ENCODE measurements around the gene SDK1.

SDK1 gene

GRCh38 chr7:4265066-4265465, 964.0 kb downstream of the SDK1 start:
- DNase-seq (ENCODE audit: low read depth), result no peak
- TF ChIP-seq, protein P1, sequence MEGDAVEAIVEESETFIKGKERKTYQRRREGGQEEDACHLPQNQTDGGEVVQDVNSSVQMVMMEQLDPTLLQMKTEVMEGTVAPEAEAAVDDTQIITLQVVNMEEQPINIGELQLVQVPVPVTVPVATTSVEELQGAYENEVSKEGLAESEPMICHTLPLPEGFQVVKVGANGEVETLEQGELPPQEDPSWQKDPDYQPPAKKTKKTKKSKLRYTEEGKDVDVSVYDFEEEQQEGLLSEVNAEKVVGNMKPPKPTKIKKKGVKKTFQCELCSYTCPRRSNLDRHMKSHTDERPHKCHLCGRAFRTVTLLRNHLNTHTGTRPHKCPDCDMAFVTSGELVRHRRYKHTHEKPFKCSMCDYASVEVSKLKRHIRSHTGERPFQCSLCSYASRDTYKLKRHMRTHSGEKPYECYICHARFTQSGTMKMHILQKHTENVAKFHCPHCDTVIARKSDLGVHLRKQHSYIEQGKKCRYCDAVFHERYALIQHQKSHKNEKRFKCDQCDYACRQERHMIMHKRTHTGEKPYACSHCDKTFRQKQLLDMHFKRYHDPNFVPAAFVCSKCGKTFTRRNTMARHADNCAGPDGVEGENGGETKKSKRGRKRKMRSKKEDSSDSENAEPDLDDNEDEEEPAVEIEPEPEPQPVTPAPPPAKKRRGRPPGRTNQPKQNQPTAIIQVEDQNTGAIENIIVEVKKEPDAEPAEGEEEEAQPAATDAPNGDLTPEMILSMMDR (IDR thresholded peaks at IDR 0.05; ENCODE audit: control insufficient read depth, extremely low read depth, insufficient read depth), result no peak
- no peak overlapping the region for H3K4me3 ChIP-seq (ENCODE audit: low read depth, low read length)

DNA sequence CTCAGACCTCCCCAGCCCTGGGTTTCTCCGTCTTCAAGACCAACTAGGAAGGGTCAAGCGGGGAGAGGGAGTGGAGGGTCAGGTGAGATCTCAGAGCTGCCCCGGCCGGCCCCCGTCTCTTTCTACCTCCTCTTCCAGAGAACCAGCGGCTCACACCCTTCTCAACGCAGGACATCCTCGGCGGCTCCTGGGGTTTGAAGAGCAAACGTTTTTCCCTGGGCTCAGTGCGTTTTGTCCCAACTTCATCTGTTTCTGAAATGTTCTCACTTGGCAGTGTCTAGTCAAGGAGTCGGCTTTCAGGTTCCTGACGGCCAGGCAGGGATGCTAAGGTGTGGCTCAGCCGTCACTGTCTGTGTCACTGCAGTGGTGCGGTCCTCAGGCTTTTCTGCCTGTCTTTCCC, 964.6 kb downstream of the SDK1 start:
- DNase-seq (ENCODE audit: low read depth), result no peak
- TF ChIP-seq, protein P1 (IDR thresholded peaks at IDR 0.05; ENCODE audit: control insufficient read depth, extremely low read depth, insufficient read depth), result no peak

DNA sequence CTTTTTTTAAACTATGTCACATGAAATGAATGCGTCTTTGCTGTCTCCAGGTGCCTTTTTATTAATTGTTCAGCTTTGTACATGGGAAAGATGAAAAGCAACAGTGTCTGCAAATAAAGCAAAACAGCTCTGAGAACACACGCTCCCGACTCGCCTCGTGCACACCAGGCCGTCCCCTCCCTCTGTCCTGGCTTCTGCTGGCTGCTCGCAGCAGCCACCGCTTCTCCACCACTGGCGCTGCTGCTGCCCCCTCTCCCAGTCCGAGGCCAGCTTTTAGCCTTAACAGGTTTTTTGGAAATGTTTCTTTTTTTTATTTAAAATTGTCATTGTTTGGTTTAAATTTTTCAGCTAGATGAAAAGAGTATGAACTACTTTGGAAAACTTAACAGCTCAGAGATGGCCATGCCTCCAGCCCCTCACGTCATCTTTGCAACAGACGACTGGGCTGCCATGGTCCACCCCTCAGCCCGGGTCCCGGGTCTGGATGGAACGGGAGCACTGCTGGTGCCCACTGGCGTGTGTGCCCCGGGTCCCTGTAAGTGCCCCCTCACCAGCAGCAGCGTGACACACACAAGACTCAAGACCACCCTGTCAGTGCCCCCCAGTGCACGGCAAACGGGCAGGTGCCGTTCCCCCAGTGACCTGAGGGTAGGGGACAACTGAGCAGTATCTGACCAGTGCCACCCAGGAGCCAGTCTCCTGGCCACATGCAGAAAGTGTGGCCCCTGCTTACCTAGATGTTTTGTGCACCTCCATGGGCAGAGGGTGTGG, 965.4 kb downstream of the SDK1 start:
- no peak for DNase-seq (ENCODE audit: low read depth)
- no peak overlapping the region for H3K4me3 ChIP-seq (ENCODE audit: low read depth, low read length)
- TF ChIP-seq, protein P1 (IDR thresholded peaks at IDR 0.05; ENCODE audit: control insufficient read depth, extremely low read depth, insufficient read depth), result no peak

More for the DNA sequence above, 964.6 kb downstream of the SDK1 start:
- no peak overlapping the region for H3K4me3 ChIP-seq (ENCODE audit: low read depth, low read length)

- H3K4me3 ChIP-seq (ENCODE audit: low read depth, low read length), result no peak overlapping the region
- TF ChIP-seq, protein P1 (IDR thresholded peaks at IDR 0.05; ENCODE audit: control insufficient read depth, extremely low read depth, insufficient read depth), result no peak
- no peak for DNase-seq (ENCODE audit: low read depth)
Measured at GRCh38 chr7:4267341-4268039, 966.4 kb downstream of the SDK1 start.

GRCh38 chr7:4268040-4268965, 967.3 kb downstream of the SDK1 start:
- no peak overlapping the region for H3K4me3 ChIP-seq (ENCODE audit: low read depth, low read length)
- TF ChIP-seq, protein P1 (IDR thresholded peaks at IDR 0.05; ENCODE audit: control insufficient read depth, extremely low read depth, insufficient read depth), result no peak
- DNase-seq (ENCODE audit: low read depth), result no peak

GRCh38 chr7:4269086-4269485, 968.0 kb downstream of the SDK1 start:
- DNase-seq (ENCODE audit: low read depth), result no peak
- TF ChIP-seq, protein P1 (IDR thresholded peaks at IDR 0.05; ENCODE audit: control insufficient read depth, extremely low read depth, insufficient read depth), result no peak
- H3K4me3 ChIP-seq (ENCODE audit: low read depth, low read length), result no peak overlapping the region
